CD4-positive, alpha-beta memory T cell (primary cell): ENCODE results near the gene SORCS2. TPM values are rescaled to one million over a fixed set of nuclear protein-coding genes. Genes with fewer than 3 reads are reported as not detected.
A peak's percentile ranks its signal among the peaks of the same experiment; 100 is the strongest.

ENCODE experiments used
- CTCF ChIA-PET: fragments of 350-600 bp; sonication (Branson Sonifier 250); formaldehyde crosslinking; loops from one replicate; lab custom pipeline; 2021; ENCODE audit warnings: inconsistent platforms; ENCODE audit not compliant: partially characterized antibody; lab: Charles Lee
- POLR2A ChIA-PET: fragments of 350-600 bp; sonication (Branson Sonifier 250); formaldehyde crosslinking; loops from one replicate; lab custom pipeline; 2021; ENCODE audit not compliant: partially characterized antibody; lab: Charles Lee
- DNase-seq, 5 donors: peaks; one replicate each; pipeline versions ENCODE4 v3.0.0 to v3.0.0-alpha.2; 2020 to 2022; ENCODE audit warnings: mixed read lengths in 1 of 5
- H3K27ac ChIP-seq: one replicate; pipeline ENCODE4 v1.7.0; 2013; ENCODE audit warnings: low read depth, low read length
- H3K27me3 ChIP-seq: 2 replicates; pipeline ENCODE4 v1.7.0; 2013; ENCODE audit warnings: mild to moderate bottlenecking, low read length, moderate library complexity; ENCODE audit not compliant: insufficient read depth
- H3K36me3 ChIP-seq: 2 replicates; pipeline ENCODE4 v1.7.0; 2013; ENCODE audit warnings: mild to moderate bottlenecking, low read length, moderate library complexity; ENCODE audit not compliant: insufficient read depth
- H3K4me1 ChIP-seq: 2 replicates; pipeline ENCODE4 v1.7.0; 2013; ENCODE audit warnings: mild to moderate bottlenecking, low read length, moderate library complexity; ENCODE audit not compliant: insufficient read depth
- H3K4me3 ChIP-seq, 2 donors: one replicate each; pipeline ENCODE4 v1.7.0; 2013; ENCODE audit warnings: low read length in 2 of 2, mild to moderate bottlenecking in 1 of 2
- H3K9me3 ChIP-seq, 2 donors: one replicate each; pipeline ENCODE4 v1.7.0; 2013; ENCODE audit warnings: low read length in 2 of 2, control low read depth in 1 of 2; ENCODE audit not compliant: control insufficient read depth in 1 of 2
- H3K27ac Mint-ChIP-seq, 7 donors: one replicate each; pipeline ENCODE4 v1.8.0; 2020 to 2021; ENCODE audit warnings: mixed read lengths in 7 of 7, mild to moderate bottlenecking in 6 of 7, inconsistent platforms in 3 of 7, moderate library complexity in 3 of 7
- H3K27me3 Mint-ChIP-seq, 2 donors: one replicate each; pipeline ENCODE4 v1.8.0; 2020 to 2021; ENCODE audit warnings: mixed read lengths in 2 of 2
- H3K36me3 Mint-ChIP-seq, 2 donors: one replicate each; pipeline ENCODE4 v1.8.0; 2020 to 2021; ENCODE audit warnings: mixed read lengths in 2 of 2, inconsistent platforms in 1 of 2, mild to moderate bottlenecking in 1 of 2
- H3K4me1 Mint-ChIP-seq, 4 donors: one replicate each; pipeline ENCODE4 v1.8.0; 2020 to 2021; ENCODE audit warnings: mixed read lengths in 4 of 4, mild to moderate bottlenecking in 1 of 4
- H3K4me3 Mint-ChIP-seq, 8 donors: one replicate each; pipeline ENCODE4 v1.8.0; 2020 to 2021; ENCODE audit warnings: mixed read lengths in 8 of 8, mild to moderate bottlenecking in 7 of 8, moderate library complexity in 6 of 8, inconsistent platforms in 3 of 8
- H3K9me3 Mint-ChIP-seq, 8 donors: one replicate each; pipeline ENCODE4 v1.8.0; 2020 to 2021; ENCODE audit warnings: mixed read lengths in 8 of 8, mild to moderate bottlenecking in 5 of 8, inconsistent platforms in 3 of 8, moderate library complexity in 1 of 8
- intact Hi-C: fragments of 100-400 bp; cut with micrococcal nuclease; formaldehyde crosslinking; loops from one replicate; pipeline ENCODE4 v1.15.1; 2023
- polyA plus RNA-seq, 2 donors: library from polyadenylated mRNA; unstranded; fragments of 300-500 nt; fragmentation: Illumina TruSeq; gene quantifications; one replicate each; pipeline ENCODE4 v1.2.3, GENCODE V29; 2021
- total RNA-seq, 2 experiments: library from RNA; stranded (reverse); gene quantifications; one replicate each; pipeline ENCODE4 v1.2.3, GENCODE V29; 2021

The SORCS2 gene
- total and polyA plus RNA-seq, 4 experiments from 2014 or later, result not detected

DNA sequence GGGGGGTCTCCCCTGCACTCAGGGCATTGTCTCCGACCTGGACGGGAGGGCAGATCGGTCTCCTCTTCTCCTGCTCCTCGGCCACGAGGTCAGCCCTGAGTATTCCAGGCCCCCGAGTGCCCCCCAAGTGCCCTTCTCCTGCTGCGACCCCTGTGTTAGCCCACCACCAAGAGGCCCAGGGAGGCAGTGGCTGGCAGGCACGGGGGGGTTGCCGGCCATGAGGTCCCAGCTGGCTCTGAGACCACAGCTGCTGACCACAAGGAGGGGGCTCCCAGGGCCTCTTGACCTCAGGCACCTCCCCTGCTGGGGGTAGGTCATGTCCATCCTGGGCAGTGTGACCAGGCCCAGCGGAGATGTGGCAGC lies 428.5 kb downstream of the SORCS2 start:
- H3K36me3 Mint-ChIP-seq, result peaks cover 0 to 3% of the 10 kb centered on the region in 2 donors
- no peaks in the 10 kb centered on the region for H3K9me3 ChIP-seq
- H3K9me3 Mint-ChIP-seq, result peaks cover 0 to 3% (median 0%) of the 10 kb centered on the region in 8 donors
- CTCF ChIA-PET, result no interaction called here
- POLR2A ChIA-PET, result no interaction called here
- no peaks in the 10 kb centered on the region for H3K27me3 ChIP-seq
- no peaks in the 10 kb centered on the region for H3K4me1 ChIP-seq
- no peak overlapping the region for H3K27ac ChIP-seq
- H3K4me1 Mint-ChIP-seq, result no peaks in the 10 kb centered on the region
- no peak for DNase-seq
- no peak overlapping the region for H3K27ac Mint-ChIP-seq
- H3K36me3 ChIP-seq, result no peaks in the 10 kb centered on the region
- no peak overlapping the region for H3K4me3 ChIP-seq
- intact Hi-C loops, result no loop called here
- H3K4me3 Mint-ChIP-seq, result no peak overlapping the region
- H3K27me3 Mint-ChIP-seq, result peaks cover 18 to 27% of the 10 kb centered on the region in 2 donors

DNA sequence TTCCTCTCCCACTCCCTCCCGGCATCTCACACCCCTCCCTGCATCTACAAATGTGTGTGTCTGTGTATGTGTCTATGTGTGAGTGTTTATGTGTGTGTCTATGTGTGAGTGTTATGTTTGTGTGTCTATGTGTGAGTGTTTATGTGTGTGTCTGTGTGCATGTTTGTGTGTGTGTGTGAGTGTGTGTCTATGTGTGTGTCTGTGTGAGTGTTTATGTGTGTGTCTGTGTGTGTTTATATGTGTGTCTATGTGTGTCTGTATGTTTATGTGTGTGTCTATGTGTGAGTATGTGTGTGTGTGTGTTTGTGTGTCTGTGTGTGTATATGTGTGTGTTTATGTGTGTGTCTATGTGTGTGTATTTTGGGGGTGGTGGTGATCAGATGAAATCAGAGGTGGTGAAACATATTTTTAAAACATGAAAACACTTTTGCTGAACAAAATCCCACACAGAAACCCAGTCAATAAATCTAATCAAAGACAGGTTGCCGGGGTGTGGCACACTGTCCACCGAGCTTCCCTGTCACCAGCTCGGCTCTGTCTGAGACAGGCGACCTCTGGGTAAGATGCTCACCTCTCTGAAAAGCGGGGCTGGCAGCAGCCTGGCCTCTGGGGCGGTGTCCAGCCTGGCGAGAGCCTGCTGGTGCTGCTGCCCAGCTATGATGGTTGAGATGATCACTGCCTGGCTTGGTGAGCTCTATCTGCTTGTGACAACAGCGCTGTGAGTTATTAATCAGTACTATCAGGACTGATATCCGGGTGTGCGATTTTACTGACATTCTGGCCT lies 429.1 kb downstream of the SORCS2 start:
- no peak overlapping the region for H3K4me3 Mint-ChIP-seq
- Histone ChIP-seq H3K27ac (no peak overlapping the region), H3K4me3 (no peak overlapping the region), H3K27me3 (no peaks in the 10 kb centered on the region), H3K4me1 (no peaks in the 10 kb centered on the region), H3K9me3 (no peaks in the 10 kb centered on the region), H3K36me3 (no peaks in the 10 kb centered on the region)
- POLR2A ChIA-PET, result no interaction called here
- H3K27ac Mint-ChIP-seq, result no peak overlapping the region
- no peaks in the 10 kb centered on the region for H3K4me1 Mint-ChIP-seq
- CTCF ChIA-PET, result no interaction called here
- H3K27me3 Mint-ChIP-seq, result peaks cover 17 to 27% of the 10 kb centered on the region in 2 donors
- H3K9me3 Mint-ChIP-seq, result no peaks in the 10 kb centered on the region
- intact Hi-C loops, result no loop called here
- peaks cover 0 to 3% of the 10 kb centered on the region in 2 donors for H3K36me3 Mint-ChIP-seq
- no peak for DNase-seq

DNA sequence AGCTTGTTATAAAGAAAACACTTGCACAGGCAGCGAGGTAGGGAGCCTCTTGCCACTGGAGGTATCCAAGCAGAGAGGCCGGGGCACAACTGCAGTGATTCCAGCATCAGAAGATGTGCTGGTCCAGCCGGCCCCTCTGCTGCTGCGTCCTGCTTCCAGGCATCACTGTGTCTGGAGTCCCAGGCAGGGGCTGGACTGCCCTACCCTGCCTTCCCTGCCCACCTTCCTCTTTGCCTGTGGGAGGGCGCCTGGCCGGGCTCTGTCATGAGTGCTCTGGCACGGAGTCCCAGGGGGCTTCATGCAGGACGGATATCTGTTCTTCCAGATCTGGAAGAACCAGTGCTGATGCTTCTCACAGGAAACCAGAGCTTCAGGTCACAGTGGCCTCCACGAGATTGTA lies 430.0 kb downstream of the SORCS2 start:
- H3K9me3 ChIP-seq, result no peaks in the 10 kb centered on the region
- intact Hi-C loops, result no loop called here
- Mint-ChIP-seq H3K27ac (no peak overlapping the region), H3K4me3 (no peak overlapping the region), H3K36me3 (peaks cover 0 to 3% of the 10 kb centered on the region in 2 donors), H3K4me1 (no peaks in the 10 kb centered on the region), H3K9me3 (no peaks in the 10 kb centered on the region), H3K27me3 (peaks cover 18 to 27% of the 10 kb centered on the region in 2 donors)
- no peaks in the 10 kb centered on the region for H3K4me1 ChIP-seq
- no peak overlapping the region for H3K4me3 ChIP-seq
- H3K27me3 ChIP-seq, result no peaks in the 10 kb centered on the region
- POLR2A ChIA-PET, result no interaction called here
- no peaks in the 10 kb centered on the region for H3K36me3 ChIP-seq
- DNase-seq, result no peak
- CTCF ChIA-PET, result no interaction called here
- no peak overlapping the region for H3K27ac ChIP-seq

DNA sequence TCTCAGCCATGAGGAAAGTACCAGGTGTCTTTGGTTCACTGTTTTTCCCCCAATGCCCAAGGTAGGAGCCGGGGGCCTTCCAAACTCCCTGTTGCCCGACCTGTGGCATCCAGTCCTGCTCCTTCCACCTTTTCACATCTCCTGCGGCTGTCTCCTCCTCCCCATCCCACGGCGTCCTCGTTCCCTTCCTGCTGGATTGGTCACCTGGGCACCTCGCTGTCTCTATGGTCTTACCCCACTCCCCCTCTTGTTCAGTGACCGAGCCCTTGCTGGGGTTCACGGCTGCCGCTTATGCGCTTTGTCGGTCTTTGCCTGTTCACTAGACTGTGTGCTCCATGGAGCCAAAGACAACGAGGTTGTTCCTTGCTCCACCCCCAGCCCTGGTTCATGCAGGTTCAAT lies 431.1 kb downstream of the SORCS2 start:
- Histone ChIP-seq H3K27me3 (no peaks in the 10 kb centered on the region), H3K4me3 (no peak overlapping the region), H3K36me3 (no peaks in the 10 kb centered on the region), H3K4me1 (no peaks in the 10 kb centered on the region), H3K27ac (no peak overlapping the region), H3K9me3 (no peaks in the 10 kb centered on the region)
- H3K9me3 Mint-ChIP-seq, result no peaks in the 10 kb centered on the region
- H3K27me3 Mint-ChIP-seq, result peaks cover 18 to 28% of the 10 kb centered on the region in 2 donors
- H3K4me3 Mint-ChIP-seq, result no peak overlapping the region
- DNase-seq, result no peak
- ChIA-PET POLR2A (no interaction called here), CTCF (no interaction called here)
- peak overlapping the region in 1 of 7 donors; percentile 46 for H3K27ac Mint-ChIP-seq
- intact Hi-C loops, result no loop called here
- no peaks in the 10 kb centered on the region for H3K4me1 Mint-ChIP-seq
- peaks cover 0 to 3% of the 10 kb centered on the region in 2 donors for H3K36me3 Mint-ChIP-seq

DNA sequence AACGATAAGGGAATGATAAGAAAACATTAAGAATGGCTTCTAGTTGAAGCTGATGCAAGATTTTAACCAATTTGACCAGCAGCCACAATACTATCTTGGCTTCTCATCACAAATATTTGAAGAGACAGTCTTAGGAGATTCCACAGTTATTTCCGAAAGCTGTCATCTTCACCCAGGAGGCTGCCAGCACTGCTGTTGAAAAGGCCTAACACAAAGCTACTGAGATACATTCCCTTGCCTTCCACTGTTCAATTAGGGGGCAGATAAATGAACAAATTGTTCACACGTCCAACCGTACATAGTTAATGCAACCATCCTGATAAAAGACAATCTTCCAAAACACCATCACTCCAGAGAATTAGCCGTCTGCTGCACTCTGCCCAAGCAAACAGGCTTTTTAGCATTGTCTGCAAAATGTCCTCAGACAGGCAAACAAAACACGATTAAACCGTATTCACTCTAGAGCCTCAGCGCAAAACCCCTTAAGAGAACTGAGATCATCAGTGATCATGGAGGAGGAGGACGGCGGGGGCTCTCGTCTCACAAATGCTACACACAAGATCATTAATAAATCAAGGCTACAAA lies 432.1 kb downstream of the SORCS2 start:
- Mint-ChIP-seq H3K36me3 (peaks cover 0 to 3% of the 10 kb centered on the region in 2 donors), H3K27ac (no peak overlapping the region), H3K4me3 (no peak overlapping the region), H3K9me3 (no peaks in the 10 kb centered on the region), H3K4me1 (no peaks in the 10 kb centered on the region), H3K27me3 (peaks cover 18 to 28% of the 10 kb centered on the region in 2 donors)
- H3K9me3 ChIP-seq, result no peaks in the 10 kb centered on the region
- ChIA-PET POLR2A (no interaction called here), CTCF (interaction anchor here (0.6 kb wide), 1 partner anchor 243 kb away, joined by 3 read pairs; no protein-coding TSS in a partner anchor)
- no peaks in the 10 kb centered on the region for H3K4me1 ChIP-seq
- intact Hi-C loops, result no loop called here
- DNase-seq, result no peak
- H3K4me3 ChIP-seq, result no peak overlapping the region
- H3K27ac ChIP-seq, result no peak overlapping the region
- no peaks in the 10 kb centered on the region for H3K27me3 ChIP-seq
- no peaks in the 10 kb centered on the region for H3K36me3 ChIP-seq

DNA sequence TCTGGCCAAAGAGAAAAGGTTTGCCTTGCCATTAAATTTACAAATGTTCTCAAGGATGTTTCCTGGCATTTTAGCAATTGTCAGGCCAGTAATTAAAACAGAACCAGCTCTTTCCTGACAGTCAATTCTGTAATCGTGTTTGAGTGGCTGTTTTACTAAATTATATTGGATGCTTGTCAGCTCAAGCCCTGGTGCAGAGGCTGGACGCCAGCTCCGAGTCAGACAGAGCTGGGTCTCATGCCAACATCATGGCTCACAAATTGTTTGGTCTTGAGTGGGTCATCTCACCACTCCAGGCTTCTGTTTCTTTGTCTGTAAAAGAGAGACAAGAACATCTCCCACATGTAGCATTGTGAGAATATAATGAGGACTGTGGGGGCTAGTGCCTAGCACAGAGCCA lies 432.7 kb downstream of the SORCS2 start:
- Histone ChIP-seq H3K4me3 (no peak overlapping the region), H3K27me3 (no peaks in the 10 kb centered on the region), H3K27ac (no peak overlapping the region), H3K36me3 (no peaks in the 10 kb centered on the region), H3K9me3 (no peaks in the 10 kb centered on the region), H3K4me1 (no peaks in the 10 kb centered on the region)
- intact Hi-C loops, result no loop called here
- Mint-ChIP-seq H3K9me3 (no peaks in the 10 kb centered on the region), H3K27ac (no peak overlapping the region), H3K36me3 (peaks cover 0 to 3% of the 10 kb centered on the region in 2 donors), H3K4me1 (no peaks in the 10 kb centered on the region), H3K4me3 (no peak overlapping the region), H3K27me3 (peaks cover 18 to 26% of the 10 kb centered on the region in 2 donors)
- DNase-seq, result no peak
- ChIA-PET POLR2A (no interaction called here), CTCF (no interaction called here)

DNA sequence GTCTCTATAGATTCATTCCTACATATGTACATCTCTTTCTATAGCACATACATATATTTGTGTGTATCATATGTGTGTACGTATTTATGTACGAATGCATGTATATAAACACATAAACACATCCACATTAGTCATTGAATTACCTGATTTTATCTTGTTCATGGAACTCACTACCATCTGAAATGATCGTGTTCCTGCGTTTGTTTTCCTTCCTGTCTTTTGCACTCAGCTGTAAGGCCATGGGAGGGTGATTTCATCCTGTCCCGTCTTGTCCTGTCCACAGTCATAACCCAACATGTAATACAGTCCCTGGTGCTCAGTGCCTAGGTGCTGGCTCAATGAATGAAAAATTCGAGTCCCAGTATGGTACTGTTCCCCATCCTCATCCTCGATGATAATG lies 434.2 kb downstream of the SORCS2 start:
- H3K9me3 Mint-ChIP-seq, result no peaks in the 10 kb centered on the region
- H3K4me3 Mint-ChIP-seq, result no peak overlapping the region
- Histone ChIP-seq H3K36me3 (no peaks in the 10 kb centered on the region), H3K9me3 (no peaks in the 10 kb centered on the region), H3K4me3 (no peak overlapping the region), H3K4me1 (no peaks in the 10 kb centered on the region), H3K27me3 (no peaks in the 10 kb centered on the region), H3K27ac (no peak overlapping the region)
- H3K27me3 Mint-ChIP-seq, result peaks cover 18 to 21% of the 10 kb centered on the region in 2 donors
- no peaks in the 10 kb centered on the region for H3K4me1 Mint-ChIP-seq
- intact Hi-C loops, result no loop called here
- no peak for DNase-seq
- POLR2A ChIA-PET, result no interaction called here
- peaks cover 0 to 3% of the 10 kb centered on the region in 2 donors for H3K36me3 Mint-ChIP-seq
- H3K27ac Mint-ChIP-seq, result no peak overlapping the region
- CTCF ChIA-PET, result no interaction called here
